ENCODE data around the gene CNOT6L.

DNA sequence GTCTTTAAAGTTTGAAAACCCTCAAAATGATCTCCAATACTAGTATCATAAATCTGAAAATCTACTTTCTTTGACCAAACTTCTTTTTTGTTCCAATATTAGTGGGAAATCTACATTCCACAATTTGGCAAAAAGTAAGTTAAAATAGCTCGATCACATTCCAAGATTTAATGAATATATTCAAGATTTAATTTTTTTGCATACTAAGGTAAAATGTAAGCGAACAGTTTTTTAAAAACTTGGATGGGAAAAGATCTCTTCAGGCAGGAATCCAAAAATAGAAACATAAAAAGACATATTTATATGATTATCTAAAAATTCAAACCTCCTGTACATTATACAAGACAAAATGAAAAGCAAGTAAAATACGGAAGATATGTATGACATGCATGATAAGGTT is 31.2 kb downstream of the CNOT6L start:
- TF ChIP-seq, protein P1, sequence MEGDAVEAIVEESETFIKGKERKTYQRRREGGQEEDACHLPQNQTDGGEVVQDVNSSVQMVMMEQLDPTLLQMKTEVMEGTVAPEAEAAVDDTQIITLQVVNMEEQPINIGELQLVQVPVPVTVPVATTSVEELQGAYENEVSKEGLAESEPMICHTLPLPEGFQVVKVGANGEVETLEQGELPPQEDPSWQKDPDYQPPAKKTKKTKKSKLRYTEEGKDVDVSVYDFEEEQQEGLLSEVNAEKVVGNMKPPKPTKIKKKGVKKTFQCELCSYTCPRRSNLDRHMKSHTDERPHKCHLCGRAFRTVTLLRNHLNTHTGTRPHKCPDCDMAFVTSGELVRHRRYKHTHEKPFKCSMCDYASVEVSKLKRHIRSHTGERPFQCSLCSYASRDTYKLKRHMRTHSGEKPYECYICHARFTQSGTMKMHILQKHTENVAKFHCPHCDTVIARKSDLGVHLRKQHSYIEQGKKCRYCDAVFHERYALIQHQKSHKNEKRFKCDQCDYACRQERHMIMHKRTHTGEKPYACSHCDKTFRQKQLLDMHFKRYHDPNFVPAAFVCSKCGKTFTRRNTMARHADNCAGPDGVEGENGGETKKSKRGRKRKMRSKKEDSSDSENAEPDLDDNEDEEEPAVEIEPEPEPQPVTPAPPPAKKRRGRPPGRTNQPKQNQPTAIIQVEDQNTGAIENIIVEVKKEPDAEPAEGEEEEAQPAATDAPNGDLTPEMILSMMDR (IDR thresholded peaks at IDR 0.05 in 4 of 5, conservative IDR thresholded peaks at IDR 0.05 in 1 of 5): no peak
- TF ChIP-seq POLR2A (IDR thresholded peaks at IDR 0.05): no peak
